GM21367 (cell line): ENCODE data around the gene KNDC1.
"Not testable (repeated sequence)": the region's sequence is repeated elsewhere in the genome, so short reads cannot be mapped to it uniquely, and the experiment has no call there.

Experiments
- ATAC-seq: cut with Tn5 transposase; IDR thresholded peaks from one replicate; pipeline ENCODE4 v1.9.1; 2021; ENCODE audit not compliant: unreplicated experiment

Gene KNDC1

DNA sequence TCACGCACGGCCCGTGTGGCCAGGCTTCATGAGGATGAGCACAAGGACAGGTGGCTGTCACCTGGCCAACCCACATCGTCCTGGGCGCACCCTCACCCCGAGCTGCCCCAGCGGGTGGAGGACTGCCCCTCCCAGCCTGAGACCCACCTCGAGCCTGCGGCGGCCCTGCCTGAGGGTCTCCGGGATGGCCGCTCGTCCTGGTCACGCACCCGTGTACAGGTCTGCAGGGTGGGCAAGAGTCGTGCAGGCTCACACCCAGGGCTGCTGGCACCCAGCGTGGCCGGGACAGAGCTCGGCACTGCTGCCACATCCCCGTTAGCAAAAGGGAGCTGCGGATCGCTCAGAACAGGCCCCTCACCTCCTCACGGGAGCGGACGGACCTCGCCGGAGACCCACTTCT is 55.6 kb downstream of the KNDC1 start:
- no peak for ATAC-seq

DNA sequence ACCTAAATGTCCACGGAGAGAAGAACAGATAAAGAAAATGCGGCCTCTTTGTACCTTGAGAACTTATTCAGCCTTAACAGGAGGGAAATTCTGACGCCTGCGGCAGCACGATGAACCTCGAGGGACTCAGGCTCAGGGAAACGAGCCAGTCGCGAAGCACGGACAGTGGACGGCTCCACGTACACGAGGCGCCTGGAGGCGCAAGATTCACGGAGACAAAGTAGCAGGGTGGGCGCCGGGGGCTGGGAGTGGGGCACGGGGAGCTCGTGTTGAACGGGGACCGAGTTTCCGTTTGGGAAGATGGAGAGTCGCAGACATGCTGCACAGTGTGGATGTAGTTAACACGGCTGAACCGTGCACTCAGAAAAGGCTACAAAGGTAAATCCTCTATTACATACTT is 56.8 kb downstream of the KNDC1 start:
- ATAC-seq: no peak

DNA sequence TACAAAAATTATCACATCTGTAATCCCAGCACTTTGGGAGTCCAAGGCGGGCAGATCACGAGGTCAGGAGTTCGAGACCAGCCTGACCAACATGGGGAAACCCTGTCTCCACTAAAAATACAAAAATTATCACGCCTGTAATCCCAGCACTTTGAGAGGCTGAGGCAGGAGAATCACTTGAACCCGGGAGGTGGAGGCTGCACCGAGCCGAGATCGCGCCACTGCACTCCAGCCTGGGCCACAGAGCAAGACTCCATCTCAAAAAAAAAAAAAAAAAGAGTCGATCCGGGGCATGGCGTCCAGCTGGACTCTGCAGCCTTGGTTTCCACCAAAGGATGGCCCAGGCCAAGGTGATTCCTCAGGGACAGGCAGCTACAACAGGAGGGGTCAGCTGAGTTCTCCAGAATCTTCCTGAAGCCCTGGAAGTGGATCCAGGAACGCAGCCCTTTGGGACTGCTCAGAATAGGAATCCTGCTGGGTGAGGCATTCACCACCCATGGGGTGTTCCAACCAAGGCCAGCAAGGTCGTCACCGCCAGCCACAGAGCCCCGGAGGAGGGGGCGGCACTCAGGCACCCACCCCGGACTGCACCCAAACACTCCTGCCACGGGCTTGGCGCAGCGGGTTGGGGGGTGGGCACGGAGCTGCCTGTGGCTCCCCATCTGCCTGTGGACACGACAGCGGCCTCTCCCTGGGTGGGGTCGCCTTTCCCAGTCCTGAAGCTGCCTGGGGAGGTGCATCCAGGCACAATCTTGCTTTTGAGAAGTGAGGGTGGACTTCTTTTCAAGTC is 58.0 kb downstream of the KNDC1 start:
- ATAC-seq: no peak

DNA sequence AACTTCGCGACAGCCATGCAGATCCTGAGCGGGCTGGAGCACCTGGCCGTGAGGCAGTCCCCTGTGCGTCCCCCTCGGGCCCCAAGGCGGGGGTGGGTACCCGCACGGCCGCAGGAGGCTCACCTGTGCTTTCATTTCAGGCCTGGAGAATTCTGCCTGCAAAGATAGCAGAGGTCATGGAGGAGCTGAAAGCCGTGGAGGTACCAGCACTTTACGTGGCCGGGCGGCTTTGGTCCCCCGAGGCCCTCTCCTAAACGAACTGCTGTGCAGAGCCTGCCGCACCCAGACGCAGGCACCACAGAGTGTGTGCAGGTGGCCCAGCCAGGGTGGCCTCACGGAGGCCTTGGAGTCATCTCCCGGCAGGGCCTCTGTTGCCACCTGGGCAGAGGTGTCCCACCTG is 58.9 kb downstream of the KNDC1 start:
- no peak for ATAC-seq

DNA sequence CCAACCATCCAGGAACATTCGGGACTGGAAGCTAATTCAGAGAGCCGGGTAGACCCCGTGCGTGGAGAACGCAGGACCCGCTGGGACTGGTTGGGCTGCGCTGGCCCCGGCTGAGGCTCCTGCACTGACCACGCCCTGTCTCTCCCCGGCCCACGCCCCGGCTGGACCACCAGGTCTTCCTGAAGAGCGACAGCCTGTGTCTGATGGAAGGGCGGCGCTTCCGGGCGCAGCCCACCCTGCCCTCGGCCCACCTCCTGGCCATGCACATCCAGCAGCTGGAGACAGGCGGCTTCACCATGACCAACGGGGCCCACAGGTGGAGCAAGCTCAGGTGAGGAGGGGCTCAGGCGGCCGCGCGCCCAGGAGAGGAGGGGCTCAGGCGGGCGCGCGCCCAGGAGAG is 59.8 kb downstream of the KNDC1 start:
- ATAC-seq: no peak

DNA sequence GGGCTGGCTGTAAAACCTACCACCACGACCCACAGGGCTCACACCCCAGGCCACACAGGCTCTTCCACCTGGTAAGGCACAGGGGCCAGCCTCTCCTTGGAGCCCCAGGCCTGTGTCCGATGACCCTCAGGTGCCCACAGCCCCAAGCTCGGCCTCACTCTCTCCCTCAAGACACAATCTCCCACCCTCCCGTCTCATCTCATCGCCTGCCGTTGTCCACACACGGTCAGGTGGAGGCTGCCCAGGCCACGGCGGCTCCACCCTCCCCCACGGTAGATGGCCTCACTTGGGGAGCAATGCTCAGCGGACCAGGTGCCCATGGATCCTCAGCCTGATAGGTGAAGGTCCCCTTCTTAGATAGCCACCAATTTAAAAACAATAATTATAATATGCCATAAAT is 61.3 kb downstream of the KNDC1 start:
- no peak for ATAC-seq

DNA sequence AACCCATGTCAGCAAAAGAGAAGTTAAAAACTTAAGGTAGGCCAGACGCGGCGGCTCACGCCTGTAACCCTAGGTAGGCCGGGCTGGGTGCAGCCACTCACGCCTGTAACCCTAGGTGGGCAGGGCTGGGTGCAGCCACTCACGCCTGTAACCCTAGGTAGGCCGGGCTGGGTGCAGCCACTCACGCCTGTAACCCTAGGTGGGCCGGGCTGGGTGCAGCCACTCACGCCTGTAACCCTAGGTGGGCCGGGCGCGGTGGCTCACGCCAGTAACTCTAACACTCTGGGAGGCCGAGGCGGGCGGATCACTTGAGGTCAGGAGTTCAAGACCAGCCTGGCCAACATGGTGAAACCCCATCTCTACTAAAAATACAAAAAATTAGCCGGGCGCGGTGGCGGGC is 61.7 kb downstream of the KNDC1 start:
- not testable (repeated sequence) for ATAC-seq

DNA sequence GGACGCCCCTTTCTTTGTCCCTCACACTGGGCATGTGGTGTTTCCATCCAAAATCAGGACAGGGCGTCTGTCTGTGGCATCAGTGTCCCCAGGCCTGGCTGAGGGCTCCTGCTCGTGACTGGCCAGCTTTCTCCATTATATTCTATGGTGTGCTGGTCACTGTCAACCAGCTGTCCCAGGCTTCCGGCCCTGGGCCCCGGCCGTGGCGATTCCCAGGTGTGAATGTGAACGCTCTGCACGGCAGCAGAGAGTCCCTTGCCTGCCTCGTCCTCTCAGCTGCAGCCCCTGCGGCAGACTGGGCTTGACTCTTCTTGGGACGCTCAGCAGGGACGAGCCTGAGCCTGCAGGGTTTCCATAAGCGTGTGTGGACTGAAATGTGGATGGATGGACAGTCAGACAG is 64.1 kb downstream of the KNDC1 start:
- ATAC-seq: no peak

DNA sequence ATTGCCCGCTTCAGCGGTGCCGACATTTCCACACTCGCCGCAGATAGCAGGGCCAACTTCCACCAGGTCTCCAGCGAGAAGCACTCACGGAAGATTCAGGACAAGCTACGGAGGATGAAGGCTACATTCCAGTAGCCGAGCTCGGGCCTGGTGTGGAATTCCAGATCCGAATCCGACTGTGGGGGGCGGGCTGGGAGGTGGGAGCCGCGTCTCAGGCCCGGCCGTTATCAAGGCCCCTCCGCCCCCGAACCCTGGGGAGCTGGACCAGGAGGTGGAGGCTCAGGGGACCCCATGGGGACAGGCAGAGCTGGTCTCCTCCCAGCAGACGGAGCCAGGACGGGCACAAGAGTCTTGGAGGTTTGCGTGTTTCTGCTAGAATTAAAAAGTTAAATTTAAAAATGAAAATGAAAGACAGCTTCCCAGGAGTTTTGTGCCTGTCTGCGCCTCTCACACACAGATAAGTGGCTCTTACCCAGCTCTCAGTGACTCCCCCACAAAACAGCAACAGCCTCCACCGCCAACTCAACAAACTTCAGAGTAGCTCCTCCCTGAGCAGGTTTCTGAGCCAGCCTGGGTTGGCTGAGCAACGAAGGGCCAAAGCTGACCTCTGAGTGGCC is 64.8 kb downstream of the KNDC1 start:
- ATAC-seq: no peak

DNA sequence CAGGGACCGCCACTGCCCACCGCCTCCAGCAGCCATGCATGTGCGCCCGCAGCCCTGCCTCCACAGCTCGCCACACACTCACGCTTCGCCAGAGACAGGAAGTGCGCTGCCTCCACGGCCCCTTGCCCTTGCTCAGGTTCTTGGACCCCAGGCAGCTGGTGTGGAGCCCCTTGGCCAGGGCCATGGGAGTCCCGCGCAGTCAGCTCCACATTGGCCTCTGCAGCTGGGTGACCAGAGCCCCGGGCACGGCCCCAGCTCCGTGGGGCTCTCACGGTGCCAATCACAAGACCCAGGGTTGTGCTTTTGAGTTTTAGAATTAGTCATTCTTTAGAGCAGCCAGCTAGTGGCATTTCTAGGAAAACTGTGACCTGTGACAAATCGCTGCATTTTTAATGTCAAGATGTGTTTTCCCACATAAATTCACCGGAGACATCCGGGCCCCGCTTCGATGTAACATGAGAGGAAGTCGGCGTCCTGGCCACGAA is 65.7 kb downstream of the KNDC1 start:
- ATAC-seq: no peak

DNA sequence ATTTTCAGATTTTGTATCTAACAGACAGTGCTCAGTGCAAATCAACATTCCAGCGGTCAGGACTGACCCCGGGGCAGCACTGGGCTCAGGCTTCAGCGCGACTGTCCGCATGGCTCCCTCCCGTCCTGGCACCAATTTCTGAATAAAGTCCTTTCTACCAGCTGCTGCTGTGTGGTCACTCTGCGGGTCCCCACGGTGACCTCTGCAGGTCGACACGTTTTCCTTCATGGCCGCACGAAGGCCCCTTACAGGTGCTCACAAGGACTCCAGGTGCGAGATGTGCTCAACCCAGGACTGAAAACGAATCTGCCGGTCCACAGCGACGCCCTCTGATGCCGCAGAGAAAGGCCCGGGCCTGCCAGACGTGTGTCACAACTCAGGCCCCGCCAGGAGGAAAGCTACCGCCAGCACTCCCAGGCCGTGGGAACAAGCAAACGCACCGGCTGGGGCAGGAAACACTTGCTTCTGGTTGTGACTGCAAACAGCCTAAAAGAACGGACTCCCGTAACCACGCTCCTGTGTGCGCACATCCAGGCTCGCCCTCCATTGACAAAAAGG is 66.3 kb downstream of the KNDC1 start:
- ATAC-seq: no peak

DNA sequence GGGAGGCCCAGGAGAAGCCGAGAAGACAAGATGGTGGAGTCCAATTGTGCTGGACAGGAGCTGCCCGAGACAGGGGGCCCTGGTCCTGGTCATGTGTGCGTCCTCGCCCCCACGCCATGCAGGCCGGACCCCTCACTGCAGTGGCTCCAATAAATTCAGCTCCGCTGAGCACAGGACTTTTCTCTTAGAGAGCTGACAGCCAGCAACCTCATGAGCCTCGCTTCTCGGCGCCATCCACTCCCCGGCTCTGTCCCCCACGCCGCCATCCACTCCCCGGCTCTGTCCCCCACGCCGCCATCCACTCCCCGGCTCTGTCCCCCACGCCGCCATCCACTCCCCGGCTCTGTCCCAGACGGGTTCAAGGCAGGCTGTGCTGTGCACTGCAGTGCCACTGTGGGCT is 67.2 kb downstream of the KNDC1 start:
- no peak for ATAC-seq

DNA sequence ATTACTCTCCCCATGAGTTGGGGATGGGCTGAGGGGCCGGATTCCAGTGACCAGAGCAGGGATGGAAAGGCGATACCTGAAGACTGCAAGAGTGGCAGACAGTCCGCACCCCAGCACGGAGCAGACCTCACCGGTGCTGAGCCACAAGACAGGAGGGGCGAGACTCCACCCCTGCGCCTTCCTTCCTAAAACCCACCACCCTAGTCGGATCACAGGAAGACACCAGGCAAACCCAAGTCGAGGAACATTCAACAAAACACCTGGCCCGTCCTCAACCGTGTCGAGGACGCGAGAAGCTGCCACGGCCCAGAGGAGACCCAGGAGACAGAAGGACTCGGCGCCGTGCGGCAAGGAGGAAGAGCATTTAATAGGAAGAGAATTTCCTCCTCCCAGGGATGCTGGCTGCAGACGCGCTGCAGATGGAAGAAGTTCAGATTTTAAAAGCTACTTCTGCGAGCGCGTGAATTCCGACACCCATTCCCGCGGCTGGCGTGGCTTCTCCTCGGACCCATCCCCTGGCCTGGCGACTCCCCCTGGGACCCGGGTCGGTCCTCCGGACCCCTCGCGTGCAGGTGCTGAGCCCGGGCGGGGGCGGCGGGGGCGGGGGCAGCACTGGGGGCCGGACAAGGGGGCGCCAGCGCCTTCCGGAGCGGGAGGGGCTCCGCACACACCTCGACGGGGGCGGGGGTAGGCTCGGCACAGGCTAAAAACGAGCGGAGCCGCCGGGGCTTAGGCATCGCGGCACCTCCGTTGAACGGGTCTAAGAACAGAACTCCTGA is 69.4 kb downstream of the KNDC1 start:
- no peak for ATAC-seq

DNA sequence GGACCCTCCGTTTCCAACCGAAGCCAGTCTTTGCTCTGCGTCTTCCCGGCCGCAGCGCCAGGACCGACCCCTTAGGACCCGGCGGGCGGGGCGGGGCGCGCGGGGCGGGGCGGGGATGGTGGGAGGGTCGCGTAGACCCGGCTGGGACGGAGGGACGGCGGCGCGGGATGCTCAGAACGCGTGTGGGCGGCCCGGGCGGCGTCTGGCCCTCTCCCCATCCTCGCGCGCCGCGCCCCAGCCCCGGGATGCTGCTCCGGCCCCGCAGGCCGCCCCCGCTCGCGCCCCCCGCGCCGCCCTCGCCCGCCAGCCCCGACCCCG is 70.0 kb downstream of the KNDC1 start, which contains the start of gene UTF1:
UTF1 (plus strand) TSS at position 174 of the 318 bp plus-strand sequence; CDS start at position 246, 72 bp downstream.
- no peak for ATAC-seq

DNA sequence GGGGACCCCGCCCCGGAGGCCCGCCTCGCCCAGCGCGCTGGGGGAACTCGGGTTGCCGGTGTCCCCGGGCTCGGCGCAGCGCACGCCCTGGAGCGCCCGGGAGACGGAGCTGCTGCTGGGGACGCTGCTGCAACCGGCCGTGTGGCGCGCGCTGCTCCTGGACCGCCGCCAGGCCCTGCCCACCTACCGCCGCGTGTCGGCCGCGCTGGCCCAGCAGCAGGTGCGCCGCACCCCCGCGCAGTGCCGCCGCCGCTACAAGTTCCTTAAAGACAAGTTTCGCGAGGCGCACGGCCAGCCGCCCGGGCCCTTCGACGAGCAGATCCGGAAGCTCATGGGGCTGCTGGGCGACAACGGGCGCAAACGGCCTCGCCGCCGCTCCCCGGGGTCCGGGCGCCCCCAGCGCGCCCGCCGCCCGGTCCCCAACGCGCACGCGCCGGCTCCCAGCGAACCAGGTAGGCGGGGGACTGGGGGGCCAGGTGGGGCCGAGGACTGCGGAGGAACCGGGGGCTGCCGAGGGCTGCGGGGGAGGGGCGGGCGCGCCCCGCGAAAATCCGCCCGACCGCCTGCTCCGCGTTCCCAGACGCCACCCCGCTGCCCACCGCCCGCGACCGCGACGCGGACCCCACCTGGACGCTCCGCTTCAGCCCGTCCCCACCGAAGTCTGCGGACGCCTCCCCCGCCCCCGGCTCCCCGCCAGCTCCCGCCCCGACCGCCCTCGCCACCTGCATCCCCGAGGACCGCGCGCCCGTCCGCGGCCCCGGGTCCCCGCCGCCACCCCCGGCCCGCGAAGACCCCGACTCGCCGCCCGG is 70.6 kb downstream of the KNDC1 start:
- no peak for ATAC-seq

DNA sequence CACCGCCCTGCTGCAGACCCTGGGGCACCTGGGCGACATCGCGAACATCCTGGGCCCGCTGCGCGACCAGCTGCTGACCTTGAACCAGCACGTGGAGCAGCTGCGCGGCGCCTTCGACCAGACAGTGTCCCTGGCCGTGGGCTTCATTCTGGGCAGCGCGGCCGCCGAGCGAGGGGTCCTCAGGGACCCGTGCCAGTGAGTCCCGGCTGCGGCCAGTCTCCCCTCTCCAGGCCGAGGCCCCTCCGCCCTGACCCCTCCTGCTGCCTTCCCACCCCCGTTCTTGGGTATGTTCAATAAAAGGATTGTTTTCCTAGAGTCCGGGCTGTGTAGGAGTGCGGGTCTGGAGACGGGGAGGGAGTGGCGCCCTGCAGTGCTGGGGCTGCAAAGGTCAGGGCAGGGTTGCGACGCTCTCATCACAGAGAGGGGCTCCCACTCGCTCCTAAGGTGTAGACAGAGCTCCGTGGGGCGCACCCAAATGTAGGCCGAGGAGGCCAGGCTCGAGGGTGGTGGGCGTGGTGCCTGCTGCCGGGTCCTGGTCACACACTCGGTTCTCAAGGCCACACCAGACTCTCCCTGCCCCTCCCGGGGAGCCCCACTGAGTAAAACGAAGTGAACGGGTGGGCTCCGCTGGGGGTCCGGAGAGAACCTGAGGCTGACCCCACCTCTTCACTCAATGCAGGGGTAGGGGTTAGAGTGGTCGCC is 71.4 kb downstream of the KNDC1 start:
- no peak for ATAC-seq

DNA sequence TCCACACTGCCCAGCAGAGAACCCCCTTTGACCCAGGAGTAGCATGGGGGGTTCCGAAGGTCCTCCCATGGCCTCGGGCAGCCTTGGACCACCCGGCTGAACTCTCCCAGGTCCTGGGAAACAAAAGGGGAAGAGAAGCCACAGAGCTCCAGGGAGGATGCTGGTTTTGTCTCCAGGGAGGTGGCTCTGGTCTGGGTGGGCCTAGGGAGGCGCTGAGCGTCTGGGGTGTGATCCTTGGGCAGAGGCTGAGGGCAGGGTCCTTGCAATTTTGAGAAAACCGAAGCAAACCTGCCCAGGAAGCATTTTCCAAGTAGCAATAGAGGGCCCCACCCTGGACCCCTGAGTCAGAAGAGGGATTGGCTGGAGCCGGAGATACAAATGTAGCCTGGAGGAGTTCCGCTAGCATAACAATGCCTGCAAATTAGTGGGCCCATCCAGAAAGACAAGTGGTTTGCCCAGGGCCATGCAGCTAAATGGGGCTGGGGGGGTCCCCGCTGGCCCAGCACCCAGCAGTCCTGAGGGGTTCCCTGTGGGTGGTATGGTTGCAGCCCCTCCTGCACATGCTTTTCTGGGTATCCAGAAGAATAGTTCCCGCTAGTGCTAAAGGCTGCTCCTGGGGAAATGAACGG is 72.0 kb downstream of the KNDC1 start:
- ATAC-seq: no peak

DNA sequence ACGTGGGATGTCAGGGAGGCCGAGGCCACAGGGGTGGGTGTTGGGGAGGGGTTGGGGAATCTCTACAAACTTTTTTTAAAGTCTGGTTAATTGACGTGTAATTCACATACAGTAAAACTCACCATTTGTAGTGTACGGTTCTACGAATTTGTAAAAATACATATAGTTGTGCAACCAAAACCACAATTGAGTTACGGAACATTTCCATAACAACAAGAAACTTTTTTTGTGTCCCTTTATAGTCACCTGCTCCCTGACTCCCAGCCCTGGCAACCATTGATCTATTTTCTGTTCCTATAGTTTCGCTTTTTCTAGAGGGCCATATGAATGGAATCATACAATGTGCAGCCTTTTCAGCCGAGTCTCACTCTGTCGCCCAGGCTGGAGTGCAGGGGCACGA is 74.8 kb downstream of the KNDC1 start:
- not testable (repeated sequence) for ATAC-seq

DNA sequence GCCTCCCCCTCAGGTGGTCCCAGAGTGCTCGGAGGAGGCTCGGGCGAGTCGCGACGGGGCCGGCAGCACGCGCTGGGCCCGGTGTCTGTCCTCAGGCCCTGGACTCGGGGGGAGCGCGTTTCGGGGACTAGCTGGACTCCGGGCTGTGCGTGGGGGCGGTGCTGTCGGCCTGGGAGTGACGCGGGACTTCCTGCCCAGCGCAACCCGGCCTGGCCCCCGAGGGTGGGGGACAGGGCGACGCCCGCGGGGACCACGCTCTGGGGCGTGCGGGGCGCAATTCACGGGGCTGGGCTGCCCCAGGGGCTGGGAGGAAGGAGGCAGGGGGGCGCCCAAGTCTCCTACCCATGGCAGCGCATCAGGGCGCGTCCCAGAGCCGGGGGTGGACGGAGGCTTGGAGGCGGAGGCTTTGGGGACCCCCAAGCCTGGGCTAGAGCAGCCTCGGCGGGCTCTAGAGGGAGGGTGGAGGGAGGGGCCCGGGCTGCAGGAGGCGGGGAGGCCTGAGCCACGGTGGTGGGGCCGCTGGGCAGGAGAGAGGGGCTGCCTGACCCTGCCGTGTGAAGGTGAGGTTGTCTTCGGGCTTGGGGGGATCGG is 75.3 kb downstream of the KNDC1 start:
- no peak for ATAC-seq
